HG03095 (cell line): ENCODE results near the gene TMEM229B.

ENCODE experiments used
- ATAC-seq: cut with Tn5 transposase; IDR thresholded peaks from one replicate; pipeline ENCODE4 v1.9.1; 2021; ENCODE audit warnings: moderate library complexity; ENCODE audit not compliant: unreplicated experiment

TMEM229B gene

DNA sequence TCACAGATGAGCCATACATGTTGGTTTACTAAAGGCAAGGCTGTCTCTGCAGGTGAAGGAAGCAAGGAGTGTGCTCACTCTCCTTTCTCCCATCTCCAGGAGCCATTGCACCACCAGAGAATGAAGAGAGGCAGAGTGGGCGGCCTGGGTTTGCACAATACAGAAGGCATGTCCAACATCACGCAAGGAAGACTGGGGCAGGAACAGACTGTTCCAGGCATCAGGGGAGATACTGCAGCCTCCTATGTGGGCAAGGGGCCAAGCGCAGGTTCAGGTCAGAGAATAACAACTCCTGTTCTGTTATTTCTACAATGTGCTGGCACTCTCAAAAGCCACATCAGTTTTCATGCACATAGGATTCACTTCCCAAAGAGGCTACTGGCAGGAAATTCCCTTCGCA is 1.7 kb upstream of the TMEM229B start:
- ATAC-seq = no peak

DNA sequence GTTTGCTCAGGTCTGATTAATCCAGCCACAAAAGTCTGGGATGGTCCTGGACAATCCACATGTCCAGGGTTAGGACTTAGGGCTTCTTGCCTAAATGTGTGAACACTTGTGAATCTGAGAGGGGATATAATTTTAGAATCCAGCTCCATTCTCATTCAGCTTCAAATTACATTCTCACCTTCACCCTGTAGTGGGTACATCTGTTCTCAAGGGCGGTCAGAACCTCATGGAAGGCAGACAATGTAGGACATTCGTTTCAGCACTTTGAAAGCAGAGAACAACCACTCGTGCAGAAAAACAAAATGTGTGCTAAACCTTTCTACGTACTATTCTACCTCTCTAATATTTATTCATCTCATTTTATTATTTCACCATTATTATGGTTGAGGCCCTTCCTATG is 1.2 kb downstream of the TMEM229B start:
- no peak for ATAC-seq

DNA sequence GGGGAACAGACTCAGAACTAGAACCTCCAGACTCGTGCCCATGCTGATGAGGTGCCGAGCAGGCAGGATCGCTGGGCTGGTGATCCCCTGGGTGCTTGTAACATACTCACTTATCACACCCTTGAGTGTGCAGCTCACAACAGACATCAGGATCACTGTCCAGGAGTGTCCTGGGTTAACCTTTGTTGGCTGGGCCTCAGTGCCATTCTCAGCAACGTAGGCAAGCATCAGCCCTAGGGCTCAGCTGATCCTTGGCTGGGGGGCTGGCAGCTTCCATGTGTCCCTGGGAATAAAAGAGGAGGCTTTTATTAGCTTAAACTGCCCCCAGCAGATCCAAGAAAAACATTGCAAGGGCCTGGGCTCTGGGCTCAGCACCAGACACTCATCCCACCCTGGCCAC is 1.6 kb downstream of the TMEM229B start:
- no peak for ATAC-seq

DNA sequence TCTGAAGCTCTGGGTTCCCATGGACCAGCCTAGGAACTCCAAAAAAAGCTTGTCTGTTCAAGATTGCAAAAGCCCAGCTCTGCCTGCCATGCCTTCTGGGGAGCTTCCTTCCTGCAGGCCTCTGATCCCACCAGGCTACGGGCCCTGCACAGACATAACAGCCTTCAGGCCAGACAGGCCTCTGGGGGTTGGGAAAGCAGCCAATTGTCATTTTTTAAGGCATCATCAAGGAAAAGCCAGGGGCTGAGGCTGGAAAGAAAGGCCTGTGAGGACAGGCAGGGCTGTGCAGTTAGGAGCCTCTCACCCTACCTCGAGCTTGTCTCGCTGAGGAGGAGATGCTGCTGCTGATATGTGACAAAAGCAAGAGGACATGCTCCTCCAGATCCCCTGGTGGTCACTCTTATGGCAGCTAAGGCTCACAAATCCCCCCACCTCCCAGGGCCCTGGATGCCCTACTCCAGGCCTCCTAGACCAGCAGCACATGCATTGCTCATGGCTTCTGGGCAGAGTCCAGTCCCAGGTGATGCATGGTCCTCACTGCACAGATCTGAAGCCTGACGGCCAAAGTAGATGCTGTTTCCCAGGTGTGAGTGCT is 2.9 kb downstream of the TMEM229B start:
- ATAC-seq = no peak

DNA sequence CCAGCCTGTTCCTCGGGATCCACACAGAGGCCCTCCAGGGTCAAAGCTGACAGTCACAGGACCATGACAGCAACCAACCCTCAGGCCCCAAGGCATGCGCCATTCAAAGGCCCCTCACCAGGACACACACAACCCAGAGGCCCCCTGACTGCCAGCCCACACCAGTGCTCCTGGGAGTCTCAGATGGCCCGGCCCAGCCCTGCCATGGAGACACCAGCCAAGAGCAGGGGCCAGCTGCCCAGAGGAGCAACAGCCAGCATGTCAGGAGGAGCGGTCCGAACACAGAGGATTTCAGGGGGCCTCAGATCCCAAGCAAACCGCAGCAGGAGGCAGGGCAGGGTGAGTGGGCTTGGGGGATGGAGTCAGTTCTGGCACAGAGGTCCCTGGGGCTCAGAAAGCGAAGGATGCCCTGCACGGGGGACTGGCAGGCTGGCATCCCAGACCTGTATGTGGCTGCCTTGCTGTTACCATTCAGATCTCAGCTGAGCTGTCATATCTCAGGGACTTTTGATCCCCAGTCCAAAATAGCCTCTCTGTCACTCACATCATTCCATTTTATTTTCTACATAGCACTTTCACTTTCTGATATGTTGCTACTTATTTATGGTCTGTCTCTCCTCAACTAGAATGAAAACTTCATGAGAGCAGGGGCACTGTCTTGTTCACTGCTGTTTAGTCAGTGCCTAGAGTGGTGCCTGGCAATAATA is 4.8 kb downstream of the TMEM229B start:
- no peak for ATAC-seq

DNA sequence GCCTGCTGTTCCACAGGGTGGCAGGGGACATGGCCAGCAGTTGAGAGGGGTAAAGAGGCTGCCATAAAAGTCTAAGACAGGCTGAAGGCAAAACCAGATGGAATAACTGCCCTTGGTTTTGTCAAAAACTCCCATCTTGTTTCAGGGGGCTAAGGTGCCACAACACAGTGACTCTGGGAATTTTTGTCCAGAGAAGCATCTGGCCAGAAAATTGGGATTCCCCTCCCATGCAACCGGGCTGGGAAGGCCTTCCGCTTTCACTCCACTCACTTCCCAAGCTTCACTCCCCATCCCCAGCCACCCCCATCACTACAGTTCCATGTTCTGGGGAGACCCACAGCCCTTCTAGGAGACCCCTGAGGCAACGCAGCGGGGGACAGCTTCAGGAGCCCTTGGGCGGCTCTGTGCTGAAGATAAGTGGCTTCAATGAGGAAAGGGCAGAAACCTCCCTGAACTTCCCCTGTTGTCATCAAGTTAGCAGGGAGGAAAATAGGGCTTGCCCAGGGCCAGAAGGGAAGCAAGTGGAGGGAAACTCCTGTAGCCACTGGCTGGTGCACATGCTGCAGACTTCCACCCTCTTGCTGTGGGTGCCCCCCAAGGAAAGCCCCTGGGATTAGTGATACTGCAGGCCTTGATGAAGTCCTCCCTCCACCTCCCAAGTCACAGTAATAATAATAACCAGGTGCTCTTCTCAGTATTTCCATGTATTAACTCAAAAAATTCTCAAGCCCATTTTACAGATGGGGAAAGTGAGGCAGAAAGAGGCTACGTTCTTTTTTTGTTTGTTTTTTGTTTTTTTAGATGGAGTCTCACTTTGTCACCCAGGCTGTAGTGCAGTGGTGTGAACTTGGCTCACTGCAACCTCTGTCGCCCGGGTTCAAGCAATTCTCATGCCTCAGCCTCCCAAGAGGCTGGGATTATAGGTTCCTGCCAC is 6.0 kb downstream of the TMEM229B start:
- no peak for ATAC-seq

DNA sequence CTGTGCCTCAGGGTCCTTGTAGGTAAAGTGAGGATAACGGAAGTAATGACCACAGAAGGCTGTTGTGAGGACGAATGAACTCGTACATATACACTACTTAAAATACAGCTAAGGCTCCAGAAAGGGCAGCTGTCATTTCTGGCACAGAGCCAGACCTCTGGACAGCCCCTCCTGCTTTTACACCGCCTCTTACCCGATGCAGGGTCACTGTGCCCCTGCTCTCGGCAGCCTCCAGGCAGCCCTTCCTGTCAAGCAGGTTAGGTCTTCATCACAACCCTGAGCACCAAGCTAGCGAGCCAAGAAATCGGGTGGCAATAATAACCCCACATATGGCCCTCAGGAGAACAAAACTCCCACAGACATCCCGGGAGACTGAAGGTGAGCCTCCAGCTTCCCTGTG is 8.5 kb downstream of the TMEM229B start:
- no peak for ATAC-seq

DNA sequence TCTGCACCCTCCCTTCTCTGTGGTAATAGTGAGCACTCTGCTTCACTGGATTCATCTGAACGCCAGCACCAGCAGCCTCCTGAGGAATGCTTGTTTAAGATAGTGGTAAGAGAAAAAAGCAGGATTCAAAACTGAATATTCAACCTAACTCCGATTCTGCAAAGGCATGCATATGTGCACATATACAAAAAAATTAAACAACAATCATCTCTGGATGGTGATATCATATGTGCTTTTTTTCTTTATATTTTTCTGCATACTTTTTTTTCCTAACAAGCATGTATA is 9.8 kb downstream of the TMEM229B start:
- ATAC-seq = no peak

DNA sequence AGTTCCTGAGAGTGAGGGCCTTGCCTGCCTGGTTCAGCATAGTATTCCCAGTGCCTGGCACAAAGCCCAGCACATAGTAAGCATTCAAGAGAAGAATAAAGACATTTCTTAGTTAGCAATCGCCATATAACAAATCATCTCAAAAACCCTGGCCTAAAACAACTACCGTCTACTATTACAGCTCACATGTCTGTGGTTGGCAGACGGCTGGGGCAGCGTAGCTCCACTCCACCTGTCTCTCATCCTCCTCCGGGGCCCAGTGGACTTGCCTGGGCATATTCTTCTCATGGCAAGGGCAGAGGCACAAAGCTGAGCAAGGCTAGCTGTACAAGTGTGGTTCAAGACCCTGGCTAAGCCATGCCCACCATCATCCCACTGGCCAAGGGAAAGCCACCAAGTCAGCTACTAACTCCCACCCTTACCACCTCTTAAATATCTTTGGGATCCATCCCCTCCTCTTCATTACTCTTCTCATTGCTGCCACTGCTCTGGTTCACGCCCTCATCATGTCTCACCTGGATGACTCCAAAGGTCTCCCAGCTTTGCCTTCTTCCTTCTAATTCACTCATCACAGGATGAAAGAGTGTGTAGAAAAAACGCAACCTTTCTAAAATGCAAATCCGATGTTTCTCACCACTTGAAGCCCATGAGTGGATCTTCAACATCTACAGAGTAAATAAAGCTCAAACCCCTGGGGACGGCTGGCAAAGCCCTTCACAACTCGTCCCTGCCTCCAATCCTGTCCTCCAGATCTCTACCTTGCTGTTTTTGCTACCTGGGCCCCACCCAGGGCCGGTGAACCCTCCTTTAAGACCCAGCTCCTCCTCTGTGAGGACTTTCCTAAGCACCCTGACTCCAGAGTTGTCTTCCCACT is 10.4 kb downstream of the TMEM229B start:
- ATAC-seq = no peak

DNA sequence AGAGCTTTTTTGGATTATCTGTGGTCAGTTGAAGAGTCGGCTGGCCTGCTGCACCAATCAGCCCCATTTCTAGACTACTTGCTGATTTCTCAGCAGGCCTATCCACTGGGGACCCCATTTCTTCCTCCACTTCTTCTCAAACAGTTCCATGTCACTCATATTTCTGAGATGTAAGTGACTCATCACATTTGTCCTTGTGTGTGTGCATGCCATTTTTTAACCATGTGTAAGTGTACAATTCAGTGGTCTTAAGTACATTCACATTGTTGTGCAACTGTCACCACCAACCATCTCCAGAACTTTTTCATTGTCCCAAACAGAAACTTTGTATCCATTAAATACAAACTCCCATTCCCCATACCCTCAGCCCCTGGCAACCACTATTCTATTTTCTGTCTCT is 14.2 kb downstream of the TMEM229B start:
- no peak for ATAC-seq

DNA sequence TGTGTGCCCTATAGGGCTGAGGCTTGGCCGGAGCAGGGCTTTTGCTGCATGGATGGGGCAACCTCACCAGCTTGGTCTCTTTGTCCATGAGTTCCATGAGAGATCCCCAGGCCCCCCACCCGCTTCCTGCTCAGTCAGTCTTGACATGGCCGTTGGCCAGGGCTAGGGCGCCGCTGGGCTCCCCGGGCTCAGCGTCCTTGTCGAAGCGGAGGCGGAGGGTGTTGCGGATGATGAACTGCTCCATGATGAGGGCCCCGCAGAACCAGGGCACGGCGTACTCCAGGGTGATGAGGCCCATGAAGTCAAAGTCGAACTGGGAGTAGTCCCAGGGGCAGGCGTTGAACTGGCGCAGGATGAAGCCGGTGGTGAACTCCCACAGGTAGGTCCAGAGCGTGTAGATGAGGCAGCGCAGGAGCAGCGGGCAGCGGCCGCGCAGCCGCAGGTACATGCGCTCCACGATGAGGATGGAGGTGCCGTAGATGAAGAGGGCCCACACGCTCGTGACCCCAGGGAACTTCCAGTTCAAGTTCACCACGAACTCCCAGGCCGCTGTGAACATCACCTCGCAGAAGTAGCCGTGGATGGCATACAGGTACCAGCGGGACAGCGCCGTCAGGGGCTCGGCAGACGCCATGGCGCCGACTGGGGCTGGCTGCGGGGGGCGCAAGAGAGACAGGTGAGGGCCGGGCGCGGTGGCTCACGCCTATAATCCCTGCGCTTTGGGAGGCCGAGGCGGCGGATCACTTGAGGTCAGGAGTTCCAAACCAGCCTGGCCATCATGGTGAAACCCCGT is 15.0 kb downstream of the TMEM229B start:
- ATAC-seq = no peak

DNA sequence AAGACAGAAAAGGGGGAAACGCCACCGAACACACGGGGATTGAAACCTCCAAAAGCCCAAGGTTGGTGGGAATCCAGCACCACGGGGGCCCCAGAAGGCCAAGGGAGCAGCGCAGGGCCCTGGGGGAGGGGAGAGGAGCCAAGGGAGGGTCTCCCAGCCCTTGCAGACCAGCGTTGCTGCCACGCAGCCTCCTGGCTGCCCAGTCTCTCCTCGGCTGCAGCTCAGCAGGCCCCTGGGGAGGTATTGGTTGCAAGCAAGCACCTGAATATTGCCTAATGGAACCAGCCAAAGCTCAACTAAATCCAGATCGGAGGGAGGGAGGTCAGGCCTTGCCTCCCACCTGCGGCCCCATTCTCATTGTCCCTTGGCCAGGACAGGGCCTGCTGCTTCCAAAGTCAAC is 15.8 kb downstream of the TMEM229B start:
- no peak for ATAC-seq

DNA sequence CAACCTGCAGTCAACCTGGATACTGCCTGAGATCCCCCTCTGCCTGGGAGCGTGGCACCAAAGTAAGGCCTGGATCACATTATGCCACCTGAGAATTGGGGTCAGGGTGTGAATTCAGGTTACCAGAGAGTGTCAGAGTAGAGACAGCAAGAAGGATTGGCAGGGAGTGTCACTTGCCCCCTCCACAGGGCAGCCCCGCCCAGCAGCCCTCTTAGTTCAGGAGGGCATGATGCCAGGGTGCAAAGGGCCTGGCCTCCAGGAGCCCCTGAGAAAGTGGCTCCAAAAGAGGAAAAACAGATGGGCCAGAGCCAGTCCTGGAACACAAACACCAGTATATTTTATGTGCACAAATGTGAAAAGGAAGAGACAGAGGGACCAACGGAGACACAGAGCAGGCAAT is 18.6 kb downstream of the TMEM229B start:
- ATAC-seq = no peak

DNA sequence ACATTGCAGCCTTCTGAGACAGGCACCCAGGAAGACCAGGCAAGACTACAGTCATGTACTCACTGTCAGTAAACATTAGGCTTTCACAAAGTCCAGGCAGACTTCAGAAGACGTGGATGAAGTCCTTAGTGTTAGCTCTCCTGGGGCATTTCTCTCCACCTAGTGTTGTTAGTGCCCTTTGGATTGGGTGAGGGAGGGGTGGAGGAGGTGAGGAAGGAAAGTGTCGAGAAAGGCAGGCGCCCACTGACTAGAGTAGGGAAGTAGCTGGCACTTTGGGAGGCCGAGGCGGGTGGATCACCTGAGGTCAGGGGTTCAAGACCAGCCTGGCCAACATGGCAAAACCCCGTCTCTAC is 20.2 kb downstream of the TMEM229B start:
- no peak for ATAC-seq

DNA sequence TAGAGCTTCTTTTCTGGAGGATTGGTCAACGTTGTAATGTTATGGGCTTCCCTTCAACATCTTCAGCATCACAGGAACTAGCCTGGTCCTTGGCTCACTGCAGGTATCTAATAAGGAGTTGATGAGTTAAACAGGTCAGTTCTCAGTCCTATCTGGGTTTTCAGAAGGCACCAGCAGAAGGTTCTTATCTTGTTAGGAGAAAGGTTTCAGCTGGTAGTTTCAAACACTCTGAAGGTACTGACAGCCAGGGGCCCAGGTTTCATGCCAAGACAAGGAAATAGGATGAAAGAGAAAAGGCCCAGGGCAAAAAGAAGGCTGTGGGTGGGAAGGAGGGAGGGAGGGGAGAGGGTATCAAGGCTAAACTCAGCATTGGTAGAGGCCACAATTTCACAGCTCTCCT is 21.4 kb downstream of the TMEM229B start:
- no peak for ATAC-seq

DNA sequence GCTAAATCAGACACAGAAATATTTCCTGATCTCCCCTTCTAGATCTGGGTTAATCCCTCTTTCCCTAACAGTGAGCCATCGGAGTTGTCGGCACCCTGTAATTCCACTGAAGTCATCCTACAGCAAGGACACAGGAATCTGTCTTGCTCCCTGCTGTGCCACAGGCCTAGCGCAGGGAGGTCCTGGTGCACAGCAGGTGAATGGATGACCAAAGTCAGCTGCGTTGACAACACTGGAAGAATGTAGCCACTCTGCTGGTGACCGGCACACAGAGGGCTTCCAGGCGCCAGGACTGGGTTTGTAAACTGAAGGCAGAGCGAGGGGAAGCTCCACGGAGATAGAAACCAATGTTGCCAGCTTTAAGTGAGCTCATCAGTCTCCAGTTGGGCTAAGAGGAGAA is 23.6 kb downstream of the TMEM229B start:
- no peak for ATAC-seq

DNA sequence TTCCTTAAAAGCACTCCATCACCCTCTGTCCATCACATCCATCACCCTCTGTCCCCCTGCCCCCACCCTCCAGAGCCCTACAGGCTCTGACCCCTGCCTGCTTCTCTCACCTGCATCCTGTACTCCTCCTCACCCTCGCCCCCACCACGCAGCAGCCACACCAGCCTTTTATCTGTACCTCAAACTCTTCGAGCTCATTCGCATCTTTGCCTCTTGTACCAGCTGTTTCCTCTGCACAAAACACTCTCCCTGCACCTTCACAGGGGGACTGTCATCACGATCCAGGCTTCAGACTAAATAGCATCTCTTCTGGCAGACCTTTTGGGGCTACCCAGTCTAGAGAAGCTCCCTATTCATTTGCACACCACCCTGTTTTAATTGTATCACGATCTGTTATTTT is 24.1 kb downstream of the TMEM229B start:
- ATAC-seq = no peak

DNA sequence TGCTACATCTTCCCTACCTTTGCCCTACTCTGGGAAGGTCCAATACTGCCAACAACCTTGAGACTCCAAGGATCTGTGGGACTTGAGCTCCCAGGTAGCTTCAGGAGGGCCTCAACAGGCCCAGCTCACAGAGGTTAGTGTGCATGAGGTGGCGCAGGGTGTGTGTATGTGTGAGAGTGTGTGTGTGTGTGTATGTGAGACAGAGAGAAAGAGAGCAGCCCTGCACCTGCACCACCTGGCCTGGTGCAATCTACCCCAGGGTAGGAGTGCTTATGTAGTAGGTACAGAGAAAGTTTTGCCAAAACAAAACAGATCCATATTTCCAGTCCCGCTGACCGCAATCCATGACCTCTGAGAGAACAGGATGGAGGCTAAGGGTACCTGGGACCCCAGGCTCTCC is 24.6 kb downstream of the TMEM229B start:
- no peak for ATAC-seq

DNA sequence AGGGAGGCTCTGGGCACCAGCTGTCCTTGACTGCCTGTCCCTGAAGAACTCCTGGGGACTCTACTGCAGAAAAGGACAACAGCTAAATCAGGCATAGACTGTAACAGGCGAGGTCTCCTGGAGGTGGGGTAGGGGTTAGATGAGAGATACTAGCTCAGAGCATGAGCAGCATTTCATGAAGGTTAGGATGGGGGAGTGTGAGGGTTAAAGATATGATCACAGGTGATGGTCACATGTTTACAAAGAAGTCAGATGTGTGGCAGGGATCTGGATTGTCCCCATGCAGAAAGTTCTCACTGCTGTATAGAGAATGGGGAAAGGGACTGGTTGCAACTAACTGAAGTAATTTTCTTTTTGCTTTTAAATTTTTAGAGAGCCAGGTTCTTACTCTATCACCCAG is 26.5 kb downstream of the TMEM229B start:
- no peak for ATAC-seq

DNA sequence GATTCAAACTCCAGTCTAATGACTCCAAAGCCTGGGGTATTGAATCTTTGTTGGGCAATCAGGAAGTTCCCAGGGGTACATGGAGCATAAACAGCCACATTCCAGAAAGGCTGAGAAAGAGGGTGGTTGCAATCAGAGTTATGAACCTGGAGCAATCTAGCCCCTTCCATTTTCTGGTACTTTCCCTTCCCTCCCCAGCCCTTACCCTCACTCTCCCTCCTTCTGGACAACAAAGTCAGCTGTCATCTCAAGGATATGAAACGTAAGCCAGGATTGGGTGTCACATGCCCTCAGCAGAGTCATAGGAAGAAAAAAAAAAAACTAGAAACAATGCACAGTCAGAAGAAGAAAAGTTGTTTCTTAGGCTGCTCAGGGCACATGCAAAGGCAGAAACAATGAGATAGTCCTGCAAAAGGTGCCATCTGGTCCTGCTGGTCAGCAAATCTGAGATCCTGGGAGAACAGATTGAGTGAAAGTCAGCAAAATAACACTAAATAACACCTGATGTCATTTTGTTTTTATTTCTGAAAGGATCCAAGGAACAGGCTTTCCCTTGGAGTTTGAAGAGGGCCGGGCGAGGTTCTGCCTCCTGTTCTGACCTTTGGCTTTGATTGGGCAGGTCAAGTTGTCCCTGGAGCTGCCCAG is 27.1 kb downstream of the TMEM229B start:
- ATAC-seq = no peak
